ACC112 (cell line): ENCODE measurements around the gene ACSF2.

Source experiments
- H2AFZ ChIP-seq: fragments of 200-600 bp; sonication (generic); one replicate; pipeline ENCODE4 v1.6.0; 2017; ENCODE audit warnings: antibody characterized with exemption, low read length; ENCODE audit not compliant: unreplicated experiment
- H3K27ac ChIP-seq: fragments of 200-600 bp; sonication (generic); 2 replicates; pipeline ENCODE4 v1.5.1; 2014; ENCODE audit warnings: low read depth, mild to moderate bottlenecking, antibody characterized with exemption, low read length, moderate library complexity
- H3K27me3 ChIP-seq: fragments of 200-600 bp; sonication (generic); 2 replicates; pipeline ENCODE4 v1.6.1; 2014; ENCODE audit warnings: mild to moderate bottlenecking, antibody characterized with exemption, low read length, moderate library complexity, mixed read lengths; ENCODE audit not compliant: insufficient read depth
- H3K36me3 ChIP-seq: fragments of 200-600 bp; sonication (generic); 2 replicates; pipeline ENCODE4 v1.6.1; 2016; ENCODE audit warnings: mild to moderate bottlenecking, antibody characterized with exemption, low read length, moderate library complexity, mixed read lengths; ENCODE audit not compliant: insufficient read depth
- H3K4me1 ChIP-seq: fragments of 200-600 bp; sonication (generic); one replicate; pipeline ENCODE4 v1.6.1; 2016; ENCODE audit warnings: low read length, mixed read lengths; ENCODE audit not compliant: insufficient read depth, unreplicated experiment, control insufficient read depth
- H3K4me3 ChIP-seq: fragments of 200-600 bp; sonication (generic); 2 replicates; pipeline ENCODE4 v1.5.1; 2014; ENCODE audit warnings: mild to moderate bottlenecking, low read depth, low read length
- H3K79me2 ChIP-seq: fragments of 200-600 bp; sonication (generic); one replicate; pipeline ENCODE4 v1.6.0; 2016; ENCODE audit warnings: low read length; ENCODE audit not compliant: control insufficient read depth, unreplicated experiment, insufficient read depth

Gene ACSF2

DNA sequence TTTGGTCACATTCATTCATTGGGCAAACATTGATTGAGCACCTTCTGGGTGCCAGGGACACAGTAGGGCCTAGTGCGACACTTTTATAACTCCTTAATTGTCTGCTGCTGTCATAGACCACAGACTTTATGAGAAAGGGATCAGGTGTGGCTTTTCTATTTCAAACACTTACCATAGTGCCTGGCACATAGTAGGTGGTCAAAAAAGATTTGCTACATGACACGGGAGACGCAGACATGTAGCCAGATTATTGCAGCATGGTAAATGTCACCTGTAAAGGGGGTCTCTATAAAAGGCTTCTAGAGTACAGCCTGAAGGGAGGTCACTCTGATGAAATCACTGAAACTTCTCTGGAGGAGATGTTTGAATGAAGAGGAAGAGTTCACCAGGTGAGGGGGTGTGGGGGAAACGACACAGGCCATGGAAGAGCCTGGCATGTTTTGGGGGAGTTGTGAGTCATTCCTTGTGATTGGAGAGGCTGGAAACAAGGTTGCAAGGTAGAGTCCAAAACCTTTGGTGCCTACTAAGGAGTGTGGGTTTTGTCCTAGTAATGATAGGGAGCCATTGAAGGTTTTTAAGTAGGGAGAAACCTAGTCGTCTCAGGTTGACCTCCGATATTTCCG lies 54.2 kb downstream of the ACSF2 start:
- H3K27me3 ChIP-seq, result no peaks in the 10 kb centered on the region
- no peaks in the 10 kb centered on the region for H3K4me1 ChIP-seq
- no peaks in the 10 kb centered on the region for H3K36me3 ChIP-seq
- H3K4me3 ChIP-seq, result no peak overlapping the region; the same call in 1 of the 2 replicates
- no peaks in the 10 kb centered on the region for H3K79me2 ChIP-seq
- no peak overlapping the region for H3K27ac ChIP-seq
- no peak overlapping the region for H2AFZ ChIP-seq

DNA sequence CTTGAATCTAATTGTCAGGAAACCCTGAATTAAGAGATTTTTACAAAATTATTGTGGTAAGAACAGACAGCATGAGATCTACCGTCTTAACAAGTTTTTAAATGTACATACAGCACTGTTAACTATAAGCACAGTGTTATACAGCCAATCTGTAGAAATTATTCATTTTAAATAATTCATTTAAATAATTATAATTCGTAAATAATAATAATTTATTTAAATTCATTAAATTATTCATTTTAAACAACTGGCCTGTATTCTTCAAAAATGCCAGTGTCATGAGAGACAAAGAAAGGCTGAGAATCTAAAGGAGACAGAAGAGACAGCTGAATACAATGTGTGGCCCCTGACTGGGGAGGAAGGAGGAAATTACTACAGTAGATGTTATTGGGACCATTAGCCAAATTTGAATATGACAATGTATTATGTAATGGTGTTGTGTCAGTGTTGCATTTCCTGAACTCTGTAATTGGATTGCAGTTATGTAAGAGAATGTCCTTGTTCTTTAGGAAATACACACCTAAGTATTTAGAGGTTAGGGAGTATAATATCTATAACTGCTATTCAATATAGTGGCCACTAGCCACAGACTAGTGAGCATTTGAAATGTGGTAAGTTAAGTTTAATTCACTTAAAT lies 55.0 kb downstream of the ACSF2 start:
- Histone ChIP-seq H3K27ac (no peak overlapping the region), H3K79me2 (no peaks in the 10 kb centered on the region), H2AFZ (no peak overlapping the region), H3K27me3 (no peaks in the 10 kb centered on the region), H3K4me3 (no peak overlapping the region), H3K36me3 (no peaks in the 10 kb centered on the region), H3K4me1 (no peaks in the 10 kb centered on the region)

DNA sequence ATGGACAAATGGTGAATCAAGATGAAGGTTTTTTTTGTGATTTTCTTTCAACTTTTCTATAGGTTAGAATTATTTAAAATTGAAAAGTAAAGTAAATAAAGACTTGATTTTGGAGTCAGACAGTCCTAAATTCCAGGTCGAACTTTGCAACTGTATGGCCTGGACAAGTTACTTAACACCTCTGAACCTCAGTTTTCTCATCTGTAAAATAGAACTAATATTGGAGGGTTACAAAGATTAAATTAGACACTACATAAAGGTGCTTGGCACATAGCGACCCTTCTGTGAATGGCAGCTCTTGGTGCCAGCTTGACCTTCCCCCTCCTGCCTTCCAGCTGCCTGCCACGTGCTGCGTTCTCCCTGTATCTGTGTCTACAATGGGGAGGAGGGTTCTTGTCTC lies 55.6 kb downstream of the ACSF2 start:
- Histone ChIP-seq H3K36me3 (no peaks in the 10 kb centered on the region), H3K4me1 (no peaks in the 10 kb centered on the region), H3K27ac (no peak overlapping the region), H2AFZ (no peak overlapping the region), H3K79me2 (no peaks in the 10 kb centered on the region), H3K27me3 (no peaks in the 10 kb centered on the region), H3K4me3 (no peak overlapping the region)

DNA sequence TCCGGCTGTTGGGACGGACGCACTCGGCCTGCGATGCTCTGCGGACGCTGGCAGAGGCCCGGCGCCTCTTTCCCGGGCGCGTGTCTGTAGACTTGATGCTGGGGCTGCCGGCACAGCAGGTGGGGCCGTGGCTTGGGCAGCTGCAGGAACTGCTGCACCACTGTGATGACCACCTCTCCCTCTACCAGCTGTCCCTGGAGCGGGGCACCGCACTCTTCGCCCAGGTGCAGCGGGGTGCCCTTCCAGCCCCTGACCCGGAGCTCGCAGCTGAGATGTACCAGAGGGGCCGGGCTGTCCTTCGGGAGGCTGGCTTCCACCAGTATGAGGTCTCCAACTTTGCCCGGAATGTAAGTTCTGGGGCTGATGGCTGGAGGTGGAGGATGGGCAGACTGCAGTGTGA lies 56.1 kb downstream of the ACSF2 start:
- Histone ChIP-seq H3K4me1 (no peaks in the 10 kb centered on the region), H3K4me3 (no peak overlapping the region), H3K27me3 (no peaks in the 10 kb centered on the region), H3K79me2 (no peaks in the 10 kb centered on the region), H3K36me3 (no peaks in the 10 kb centered on the region), H2AFZ (no peak overlapping the region), H3K27ac (no peak overlapping the region)

DNA sequence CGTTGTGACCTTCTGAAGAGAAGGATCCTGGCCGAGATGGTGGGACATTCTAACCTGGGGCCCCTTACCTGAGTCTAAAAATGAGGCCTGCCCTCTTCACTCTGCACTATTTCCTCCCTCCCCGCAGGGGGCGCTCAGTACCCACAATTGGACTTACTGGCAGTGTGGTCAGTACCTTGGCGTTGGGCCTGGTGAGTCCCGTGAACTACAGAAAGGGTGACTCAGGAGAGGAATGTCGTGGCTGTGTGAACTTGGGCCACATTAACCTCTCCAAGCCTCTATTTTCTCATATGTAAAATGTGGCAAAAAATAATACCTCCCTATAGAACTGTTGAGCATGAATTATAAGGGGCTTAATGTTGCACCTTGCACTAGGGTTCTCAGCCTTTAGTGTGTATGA lies 56.5 kb downstream of the ACSF2 start:
- Histone ChIP-seq H3K4me3 (no peak overlapping the region), H3K4me1 (peaks cover under 1% of the 10 kb centered on the region), H3K79me2 (no peaks in the 10 kb centered on the region), H3K36me3 (no peaks in the 10 kb centered on the region), H3K27me3 (no peaks in the 10 kb centered on the region), H3K27ac (peak overlapping the region; percentile 68), H2AFZ (no peak overlapping the region)

DNA sequence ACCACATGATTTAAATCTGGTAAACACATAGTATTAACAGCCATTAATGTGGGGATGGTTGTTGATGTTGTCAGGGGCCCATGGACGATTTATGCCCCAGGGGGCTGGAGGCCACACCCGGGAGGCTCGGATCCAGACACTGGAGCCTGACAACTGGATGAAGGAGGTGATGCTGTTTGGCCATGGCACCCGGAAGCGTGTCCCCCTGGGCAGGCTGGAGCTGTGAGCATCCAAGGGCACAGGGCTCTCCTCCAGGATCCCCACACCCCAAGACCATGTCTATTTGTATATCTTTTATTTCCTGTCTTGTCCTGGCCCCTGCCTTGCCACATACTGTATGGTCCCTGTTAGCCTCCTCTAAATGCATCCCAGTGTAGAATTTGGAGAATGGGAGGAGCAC lies 57.2 kb downstream of the ACSF2 start:
- no peak overlapping the region for H2AFZ ChIP-seq
- no peak overlapping the region for H3K4me3 ChIP-seq
- peaks cover 8% of the 10 kb centered on the region for H3K4me1 ChIP-seq
- H3K36me3 ChIP-seq, result no peaks in the 10 kb centered on the region
- H3K27me3 ChIP-seq, result no peaks in the 10 kb centered on the region
- no peak overlapping the region for H3K27ac ChIP-seq
- no peaks in the 10 kb centered on the region for H3K79me2 ChIP-seq

DNA sequence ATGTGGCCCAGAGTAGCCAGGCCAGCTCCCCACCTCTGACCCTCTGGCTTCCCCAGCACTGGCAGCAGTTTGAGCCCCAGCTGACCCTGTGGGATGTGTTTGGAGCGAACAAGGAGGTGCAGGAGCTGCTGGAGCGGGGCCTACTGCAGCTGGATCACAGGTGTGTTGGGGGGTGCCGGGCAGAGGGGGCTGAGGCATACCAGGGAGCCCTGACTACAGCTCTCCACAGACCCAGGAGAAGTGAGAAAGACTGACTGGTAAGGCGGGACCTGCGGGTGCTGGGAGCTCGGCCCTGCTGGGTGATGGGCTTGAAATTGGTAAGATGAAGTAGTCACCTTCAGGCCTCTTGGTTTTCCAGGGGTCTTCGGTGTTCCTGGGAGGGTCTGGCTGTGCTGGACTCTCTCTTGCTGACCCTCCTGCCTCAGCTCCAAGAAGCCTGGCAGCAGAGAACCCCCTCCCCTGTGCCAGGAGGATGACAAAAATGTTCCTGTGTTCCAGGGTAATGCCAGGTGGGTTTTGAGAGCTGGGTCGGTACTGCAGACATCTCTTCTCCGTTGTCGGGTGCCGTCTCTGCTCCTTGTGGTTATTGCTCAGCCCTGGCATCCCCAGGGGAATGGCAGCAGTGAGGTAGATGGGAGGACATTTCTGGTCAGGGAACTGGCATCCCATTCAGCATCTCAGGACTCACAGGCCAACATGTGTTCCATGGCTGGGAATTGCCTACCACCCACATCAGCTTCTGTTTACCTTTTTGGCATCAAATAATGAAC lies 58.6 kb downstream of the ACSF2 start:
- Histone ChIP-seq H3K27ac (no peak overlapping the region), H2AFZ (no peak overlapping the region), H3K79me2 (no peaks in the 10 kb centered on the region), H3K36me3 (no peaks in the 10 kb centered on the region), H3K4me3 (no peak overlapping the region), H3K4me1 (peaks cover 10% of the 10 kb centered on the region), H3K27me3 (no peaks in the 10 kb centered on the region)

DNA sequence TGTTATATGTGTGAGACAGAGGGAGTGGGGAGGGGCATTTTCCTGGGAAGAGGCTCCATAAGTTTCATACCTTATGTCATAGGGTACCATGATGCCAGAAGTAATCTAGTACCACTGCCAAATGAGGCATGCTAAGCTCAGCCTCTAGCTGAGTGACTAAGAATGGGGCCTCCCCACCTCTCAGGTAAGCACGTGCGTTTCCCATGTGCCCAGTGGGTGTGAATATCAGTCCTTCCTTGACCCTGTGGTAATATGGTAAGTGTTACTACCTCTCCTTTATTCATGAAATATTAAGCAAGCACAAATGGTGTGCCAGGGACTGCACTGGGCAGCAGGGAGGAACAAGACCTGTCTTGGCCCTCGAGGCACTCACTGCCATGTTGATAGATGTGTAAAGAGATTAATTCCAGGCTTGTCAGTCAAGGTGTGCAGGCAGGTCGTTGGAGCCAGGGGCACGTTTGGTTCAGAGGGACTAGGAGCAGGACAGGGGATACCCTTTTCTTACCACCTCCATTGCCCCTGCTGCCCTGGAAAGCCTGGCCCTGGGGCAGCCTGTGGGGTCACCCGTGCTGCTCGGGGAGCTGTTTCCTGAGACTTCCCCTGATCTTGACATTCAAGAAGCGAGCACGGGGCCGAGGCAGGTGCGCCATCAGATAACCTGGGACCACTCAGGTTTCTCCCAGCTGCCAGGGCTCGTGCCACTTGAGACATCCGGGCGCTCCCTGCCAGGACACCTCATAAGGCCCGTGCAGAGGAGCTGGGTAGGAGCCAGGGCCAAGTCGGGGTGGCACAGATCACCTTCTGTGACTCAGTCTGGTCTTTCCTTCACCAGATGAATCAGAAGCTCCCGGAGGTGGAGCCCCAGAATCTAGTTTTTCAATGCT lies 61.4 kb downstream of the ACSF2 start:
- H3K27ac ChIP-seq, result no peak overlapping the region
- H2AFZ ChIP-seq, result no peak overlapping the region
- H3K27me3 ChIP-seq, result no peaks in the 10 kb centered on the region
- no peak overlapping the region for H3K4me3 ChIP-seq
- peaks cover 10% of the 10 kb centered on the region for H3K4me1 ChIP-seq
- H3K79me2 ChIP-seq, result no peaks in the 10 kb centered on the region
- no peaks in the 10 kb centered on the region for H3K36me3 ChIP-seq

DNA sequence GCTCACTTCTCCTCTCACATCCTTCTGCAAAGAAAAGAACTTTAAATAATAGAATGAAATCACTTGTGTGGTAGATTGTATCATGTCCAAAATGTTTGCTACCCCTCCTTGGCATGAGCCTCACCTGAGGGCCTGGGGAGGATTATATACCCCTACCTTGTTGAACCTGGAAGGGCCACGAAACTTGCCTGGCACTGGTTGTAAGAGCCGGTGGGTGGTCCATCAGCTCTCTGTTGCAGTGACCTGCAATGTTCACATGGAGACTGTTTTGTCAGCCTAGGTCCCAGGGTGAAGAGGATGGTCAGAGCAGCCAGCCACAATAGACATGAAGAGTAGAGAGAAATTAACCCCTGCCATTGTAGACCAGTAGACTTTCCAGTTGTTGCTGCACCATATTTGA lies 62.9 kb downstream of the ACSF2 start:
- Histone ChIP-seq H3K4me3 (no peak overlapping the region), H2AFZ (no peak overlapping the region), H3K27me3 (no peaks in the 10 kb centered on the region), H3K79me2 (no peaks in the 10 kb centered on the region), H3K27ac (no peak overlapping the region), H3K36me3 (no peaks in the 10 kb centered on the region), H3K4me1 (peaks cover 10% of the 10 kb centered on the region)

DNA sequence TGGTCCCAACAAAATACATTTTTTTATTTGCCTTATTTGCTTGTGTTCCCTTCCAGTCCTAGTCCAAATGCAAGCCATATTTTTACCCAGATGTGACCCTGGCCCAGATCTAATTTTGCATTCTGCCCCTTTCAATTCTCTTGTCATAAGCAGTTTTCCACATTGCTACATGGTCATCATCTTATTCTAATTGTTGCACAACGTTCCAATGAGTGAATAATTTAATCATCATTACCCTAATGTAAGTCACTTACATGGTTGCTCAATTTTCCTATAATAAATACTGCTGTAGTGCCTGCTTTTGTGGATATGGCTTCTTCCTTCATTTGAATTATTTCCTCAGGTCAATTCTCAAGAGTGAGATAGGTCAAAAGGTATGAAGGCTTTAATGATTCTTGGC lies 65.5 kb downstream of the ACSF2 start:
- no peak overlapping the region for H3K4me3 ChIP-seq
- no peak overlapping the region for H3K27ac ChIP-seq
- H3K36me3 ChIP-seq, result no peaks in the 10 kb centered on the region
- H2AFZ ChIP-seq, result no peak overlapping the region
- no peaks in the 10 kb centered on the region for H3K27me3 ChIP-seq
- H3K4me1 ChIP-seq, result peaks cover 12% of the 10 kb centered on the region
- no peaks in the 10 kb centered on the region for H3K79me2 ChIP-seq
